Neural progenitor cell (in vitro differentiated cells): ENCODE results near the gene GAS2. TPM values are rescaled to one million over a fixed set of nuclear protein-coding genes. Genes with fewer than 3 reads are reported as not detected.

Experiments used
- DNase-seq: peaks from one replicate; pipeline ENCODE4 v3.0.0-alpha.2; 2016; ENCODE audit warnings: low spot score
- H2AFZ ChIP-seq: fragments of 200-600 bp; sonication (generic); replicated peaks from 2 replicates; pipeline ENCODE4 v1.6.1; 2016; ENCODE audit warnings: antibody characterized with exemption
- H3F3A ChIP-seq: fragments of 200-600 bp; sonication (generic); 2 replicates; pipeline ENCODE4 v1.6.1; 2016; ENCODE audit warnings: antibody characterized with exemption, low read depth
- H3K27ac ChIP-seq: fragments of 200-600 bp; sonication (generic); 2 replicates; pipeline ENCODE4 v1.5.1; 2016; ENCODE audit warnings: mild to moderate bottlenecking
- H3K27me3 ChIP-seq: fragments of 200-600 bp; sonication (generic); 2 replicates; pipeline ENCODE4 v1.6.1; 2016; ENCODE audit warnings: mild to moderate bottlenecking, moderate library complexity
- H3K36me3 ChIP-seq: fragments of 200-600 bp; sonication (generic); 2 replicates; pipeline ENCODE4 v1.5.1; 2016
- H3K4me1 ChIP-seq: fragments of 200-600 bp; sonication (generic); 2 replicates; pipeline ENCODE4 v1.6.1; 2016; ENCODE audit warnings: mixed run types
- H3K4me2 ChIP-seq: fragments of 200-600 bp; sonication (generic); 2 replicates; pipeline ENCODE4 v1.6.1; 2016
- H3K4me3 ChIP-seq: fragments of 200-600 bp; sonication (generic); 2 replicates; pipeline ENCODE4 v1.5.1; 2016
- H3K79me2 ChIP-seq: fragments of 200-600 bp; sonication (generic); 2 replicates; pipeline ENCODE4 v1.6.1; 2016; ENCODE audit warnings: low read depth
- H3K9ac ChIP-seq: fragments of 200-600 bp; sonication (generic); 2 replicates; pipeline ENCODE4 v1.6.1; 2016
- H3K9me3 ChIP-seq: fragments of 200-600 bp; sonication (generic); 2 replicates; pipeline ENCODE4 v1.5.1; 2016; ENCODE audit warnings: low read depth
- H4K20me1 ChIP-seq: fragments of 200-600 bp; sonication (generic); 2 replicates; pipeline ENCODE4 v1.6.1; 2016; ENCODE audit warnings: low read depth
- H3K27ac Mint-ChIP-seq: 3 replicates; pipeline ENCODE4 v1.8.0; 2021; ENCODE audit warnings: mixed read lengths
- H3K27me3 Mint-ChIP-seq: 2 replicates; pipeline ENCODE4 v1.8.0; 2022; ENCODE audit warnings: low read depth, mild to moderate bottlenecking, inconsistent platforms, moderate library complexity, mixed read lengths; ENCODE audit not compliant: insufficient read depth
- H3K36me3 Mint-ChIP-seq: 3 replicates; pipeline ENCODE4 v1.8.0; 2021; ENCODE audit warnings: mixed read lengths
- H3K4me1 Mint-ChIP-seq: 3 replicates; pipeline ENCODE4 v1.8.0; 2021; ENCODE audit warnings: mixed read lengths
- H3K4me3 Mint-ChIP-seq: 3 replicates; pipeline ENCODE4 v1.8.0; 2021; ENCODE audit warnings: mild to moderate bottlenecking, moderate library complexity, mixed read lengths
- H3K9me3 Mint-ChIP-seq: 3 replicates; pipeline ENCODE4 v1.8.0; 2020; ENCODE audit warnings: mixed read lengths
- CTCF ChIP-seq: fragments of 200-600 bp; sonication (generic); IDR thresholded peaks from 2 replicates; pipeline ENCODE4 v1.5.1; 2017; ENCODE audit warnings: antibody characterized with exemption, mild to moderate bottlenecking
- EZH2 ChIP-seq: fragments of 200-600 bp; sonication (generic); IDR thresholded peaks from 2 replicates; pipeline ENCODE4 v1.6.1; 2017; ENCODE audit warnings: antibody characterized with exemption, mild to moderate bottlenecking, moderate library complexity
- EZH2phosphoT487 ChIP-seq: fragments of 200-600 bp; sonication (generic); IDR thresholded peaks from 2 replicates; pipeline ENCODE4 v1.6.1; 2017; ENCODE audit warnings: antibody characterized with exemption
- total RNA-seq: library from RNA; depleted of rRNA; stranded (reverse); fragments of >200 nt; gene quantifications from 2 replicates; pipeline ENCODE4 v1.2.3, GENCODE V29; 2015; ENCODE audit warnings: low replicate concordance

Gene GAS2
- total RNA-seq, 1 donor from 2014 or later = 6.4 TPM

GRCh38 chr11:22713336-22713735 is 46.9 kb downstream of the GAS2 start:
- no peak overlapping the region for H3K4me3 Mint-ChIP-seq
- Histone ChIP-seq H4K20me1 (no peaks in the 10 kb centered on the region), H3K27me3 (no peaks in the 10 kb centered on the region), H3F3A (no peaks in the 10 kb centered on the region), H3K9me3 (no peaks in the 10 kb centered on the region), H3K4me2 (no peak overlapping the region), H3K9ac (no peak overlapping the region), H3K79me2 (no peaks in the 10 kb centered on the region), H3K36me3 (no peaks in the 10 kb centered on the region), H3K4me1 (no peaks in the 10 kb centered on the region), H3K4me3 (no peak overlapping the region), H3K27ac (no peak overlapping the region), H2AFZ (no peak overlapping the region)
- no peak for DNase-seq
- H3K36me3 Mint-ChIP-seq = no peaks in the 10 kb centered on the region
- H3K9me3 Mint-ChIP-seq = peaks cover 7% of the 10 kb centered on the region
- no peak overlapping the region for H3K27ac Mint-ChIP-seq
- H3K27me3 Mint-ChIP-seq = no peaks in the 10 kb centered on the region
- H3K4me1 Mint-ChIP-seq = peaks cover 3% of the 10 kb centered on the region
- no peak for TF ChIP-seq EZH2phosphoT487
- TF ChIP-seq EZH2 = no peak
- no peak for TF ChIP-seq CTCF

DNA sequence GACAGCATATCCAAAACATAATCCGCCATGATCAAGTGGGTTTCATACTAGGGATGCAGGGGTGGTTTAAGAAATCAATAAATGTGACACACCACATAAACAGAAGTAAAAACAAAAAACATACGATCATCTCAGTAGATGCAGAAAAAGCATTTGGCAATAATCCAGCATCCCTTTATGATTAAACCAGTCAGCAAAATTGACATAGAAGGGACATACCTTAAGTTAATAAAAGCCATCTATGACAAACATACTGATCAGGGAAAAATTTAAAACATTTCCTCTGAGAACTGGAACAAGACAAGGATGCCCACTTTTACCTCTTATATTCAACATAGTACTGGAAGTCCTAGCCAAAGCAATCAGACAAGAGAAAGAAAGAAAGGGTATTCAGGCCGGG is 49.6 kb downstream of the GAS2 start:
- Mint-ChIP-seq H3K9me3 (peaks cover 7% of the 10 kb centered on the region), H3K27ac (no peak overlapping the region), H3K36me3 (no peaks in the 10 kb centered on the region), H3K27me3 (no peaks in the 10 kb centered on the region), H3K4me1 (peaks cover 3% of the 10 kb centered on the region), H3K4me3 (no peak overlapping the region)
- Histone ChIP-seq H3K9ac (no peak overlapping the region), H3K4me3 (no peak overlapping the region), H3K9me3 (no peaks in the 10 kb centered on the region), H3K27ac (no peak overlapping the region), H2AFZ (no peak overlapping the region), H3K4me2 (no peak overlapping the region), H3K27me3 (no peaks in the 10 kb centered on the region), H3F3A (no peaks in the 10 kb centered on the region), H4K20me1 (no peaks in the 10 kb centered on the region), H3K4me1 (no peaks in the 10 kb centered on the region), H3K79me2 (no peaks in the 10 kb centered on the region), H3K36me3 (no peaks in the 10 kb centered on the region)
- TF ChIP-seq CTCF (no peak), EZH2phosphoT487 (no peak), EZH2 (no peak)
- no peak for DNase-seq

GRCh38 chr11:22720457-22720856 is 54.0 kb downstream of the GAS2 start:
- Histone ChIP-seq H3K27ac (no peak overlapping the region), H3K9me3 (no peaks in the 10 kb centered on the region), H4K20me1 (no peaks in the 10 kb centered on the region), H3F3A (no peaks in the 10 kb centered on the region), H3K4me3 (no peak overlapping the region), H3K9ac (no peak overlapping the region), H3K4me2 (no peak overlapping the region), H3K36me3 (no peaks in the 10 kb centered on the region), H2AFZ (no peak overlapping the region), H3K79me2 (no peaks in the 10 kb centered on the region), H3K27me3 (peaks cover 4% of the 10 kb centered on the region), H3K4me1 (no peaks in the 10 kb centered on the region)
- Mint-ChIP-seq H3K4me1 (no peaks in the 10 kb centered on the region), H3K27ac (no peak overlapping the region), H3K27me3 (no peaks in the 10 kb centered on the region), H3K36me3 (no peaks in the 10 kb centered on the region), H3K4me3 (no peak overlapping the region), H3K9me3 (peaks cover 5% of the 10 kb centered on the region)
- TF ChIP-seq EZH2 = no peak
- TF ChIP-seq CTCF = no peak
- TF ChIP-seq EZH2phosphoT487 = no peak
- no peak for DNase-seq

DNA sequence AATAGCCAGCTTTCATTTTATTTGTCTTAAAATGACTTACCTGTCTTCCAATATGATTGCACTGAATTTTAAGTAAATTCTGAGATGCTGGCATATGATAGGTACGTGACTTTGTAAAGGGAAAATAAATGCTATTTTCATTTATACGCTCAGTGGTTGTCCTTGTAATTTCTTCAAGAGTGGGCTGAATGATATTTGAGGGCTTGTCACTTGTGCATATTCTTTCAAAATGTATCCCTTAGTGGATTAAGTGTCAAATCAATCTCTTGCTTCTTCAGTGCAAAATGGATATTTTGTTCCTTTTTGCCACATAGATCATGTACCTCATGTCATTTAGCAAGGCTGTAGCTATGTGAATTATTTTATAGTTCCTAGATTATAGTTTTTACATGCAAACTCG is 56.9 kb downstream of the GAS2 start:
- no peak overlapping the region for H3K9ac ChIP-seq
- Mint-ChIP-seq H3K4me1 (no peaks in the 10 kb centered on the region), H3K27ac (no peak overlapping the region), H3K9me3 (no peaks in the 10 kb centered on the region), H3K27me3 (no peaks in the 10 kb centered on the region), H3K4me3 (no peak overlapping the region), H3K36me3 (no peaks in the 10 kb centered on the region)
- no peak overlapping the region for H2AFZ ChIP-seq
- H4K20me1 ChIP-seq = no peaks in the 10 kb centered on the region
- H3K79me2 ChIP-seq = no peaks in the 10 kb centered on the region
- H3K27me3 ChIP-seq = peaks cover 4% of the 10 kb centered on the region
- H3K27ac ChIP-seq = no peak overlapping the region
- H3K4me1 ChIP-seq = no peaks in the 10 kb centered on the region
- H3K9me3 ChIP-seq = no peaks in the 10 kb centered on the region
- no peaks in the 10 kb centered on the region for H3K36me3 ChIP-seq
- no peak for DNase-seq
- H3K4me3 ChIP-seq = no peak overlapping the region
- TF ChIP-seq CTCF (no peak), EZH2 (no peak), EZH2phosphoT487 (no peak)
- H3K4me2 ChIP-seq = no peak overlapping the region
- no peaks in the 10 kb centered on the region for H3F3A ChIP-seq
